ENCODE measurements around the gene FCGR3A.
"Not testable (repeated sequence)": the region's sequence is repeated elsewhere in the genome, so short reads cannot be mapped to it uniquely, and the experiment has no call there.

Gene FCGR3A
- 0.14 to 0.24 reads per million in 2 donors for total RNA-seq

DNA sequence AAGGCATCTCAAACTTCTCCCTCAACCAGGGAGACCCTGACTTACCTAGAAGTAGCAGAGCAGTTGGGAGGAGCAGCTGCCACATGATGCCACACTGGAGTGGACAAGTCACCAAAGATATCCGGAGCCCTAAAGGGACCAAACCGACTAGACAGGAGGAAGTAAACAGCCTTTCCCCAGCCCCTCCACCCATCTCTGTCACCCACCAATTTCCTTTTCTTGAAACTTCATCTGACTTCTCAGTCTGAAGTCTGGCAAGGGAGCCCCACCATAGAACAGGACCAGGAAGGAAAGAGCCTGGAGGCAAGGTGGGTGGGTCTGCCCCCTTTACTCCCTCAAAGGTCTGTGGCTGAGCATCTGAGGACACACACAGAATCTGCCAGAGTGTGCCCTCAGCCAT lies at the start of gene FCGR3A:
Gene FCGR3A (minus strand): TSS at position 167 of the 400 bp plus-strand sequence. CDS start 82 bp downstream, at position 85.
- DNase-seq, result no peak

DNA sequence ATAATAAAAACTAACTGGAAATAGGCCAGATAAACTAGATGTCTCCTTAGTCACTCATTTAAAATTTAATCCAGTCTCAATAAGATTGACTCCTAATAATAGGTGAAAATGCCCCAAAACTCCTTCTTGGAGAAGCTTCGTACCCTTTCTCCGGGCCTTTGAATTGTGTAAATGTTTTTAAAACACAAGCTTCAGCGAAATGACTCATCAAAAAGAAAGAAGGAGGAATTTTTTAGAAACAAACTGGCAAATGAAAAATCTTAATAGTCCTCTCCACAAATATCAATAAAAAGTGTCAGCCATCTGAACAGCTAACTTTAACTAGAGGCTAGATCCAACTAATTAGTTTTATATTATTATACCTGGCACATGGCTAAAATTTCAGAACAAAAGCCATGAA lies 47.5 kb upstream of the FCGR3A start:
- not testable (repeated sequence) for DNase-seq

DNA sequence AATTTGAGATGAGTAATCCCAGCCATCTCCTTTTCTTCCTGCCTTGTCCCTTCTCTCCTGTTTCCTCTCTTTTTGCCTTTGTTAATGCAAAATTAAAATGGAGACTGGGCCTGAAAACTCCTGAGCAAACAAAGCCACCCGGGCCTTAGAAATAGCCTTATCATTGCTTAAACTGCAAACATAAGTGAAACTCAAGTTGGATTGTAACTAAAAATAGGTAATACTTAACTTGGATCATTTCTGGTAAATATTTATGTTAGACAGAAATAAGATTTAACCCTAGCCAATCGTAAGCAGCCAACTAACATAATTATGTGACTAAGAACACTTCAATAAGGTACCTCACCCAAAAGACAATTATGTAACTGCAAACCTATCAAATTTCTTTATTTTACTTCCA lies 46.0 kb upstream of the FCGR3A start:
- not testable (repeated sequence) for DNase-seq

DNA sequence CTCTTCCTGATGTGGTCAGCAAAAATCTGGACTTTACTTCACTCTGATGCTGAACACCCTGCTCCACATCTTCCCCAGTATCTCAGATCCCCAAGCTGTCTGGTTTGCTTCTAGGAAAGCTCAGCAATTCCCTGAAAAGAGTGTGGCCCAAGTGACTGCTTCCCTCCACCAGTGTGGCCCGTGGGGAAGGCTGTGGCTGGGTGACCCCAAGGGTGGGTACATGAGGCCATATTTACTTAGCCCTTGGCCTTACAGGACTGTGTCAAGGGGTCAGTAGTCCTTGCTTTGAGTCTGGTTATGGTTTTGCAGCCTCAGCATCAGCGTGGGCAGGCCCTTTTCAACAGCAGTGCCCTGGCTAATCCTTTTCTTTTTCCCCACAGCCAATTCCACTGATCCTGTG lies 45.6 kb upstream of the FCGR3A start:
- not testable (repeated sequence) for DNase-seq

DNA sequence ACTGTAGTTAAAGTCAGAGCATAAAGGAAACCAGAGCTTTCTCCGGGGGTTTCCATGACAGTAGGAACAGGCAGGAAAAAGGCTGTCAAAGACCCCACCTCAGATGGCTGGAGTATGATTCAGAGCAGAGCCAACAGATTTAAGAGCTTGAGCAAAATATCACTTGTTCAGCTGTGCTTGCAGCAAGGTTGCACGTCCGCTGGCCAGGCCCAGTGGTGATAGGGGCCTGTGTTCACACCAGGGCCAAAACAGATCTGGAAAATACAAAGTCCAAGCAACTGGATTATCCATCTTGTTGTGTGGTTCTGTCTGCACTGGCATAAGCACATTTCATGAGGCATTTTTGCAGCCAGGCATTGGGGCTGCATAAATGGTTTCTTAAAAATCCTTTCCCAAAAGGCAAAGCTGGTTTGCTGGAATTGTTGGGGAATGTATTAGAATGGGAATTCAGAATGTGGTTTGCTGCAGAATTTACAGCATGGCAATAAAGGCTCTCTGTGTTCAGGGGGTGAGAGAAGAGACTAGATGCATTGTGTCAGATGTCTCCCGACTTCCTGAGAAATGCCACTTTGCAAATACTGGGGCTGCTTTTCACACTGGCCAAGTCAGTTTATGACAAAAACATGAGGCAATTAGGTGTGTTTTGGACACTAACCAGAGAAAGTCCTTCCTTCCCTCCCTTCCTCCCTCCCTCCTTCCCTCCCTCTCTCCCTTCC lies 44.8 kb upstream of the FCGR3A start:
- not testable (repeated sequence) for DNase-seq

DNA sequence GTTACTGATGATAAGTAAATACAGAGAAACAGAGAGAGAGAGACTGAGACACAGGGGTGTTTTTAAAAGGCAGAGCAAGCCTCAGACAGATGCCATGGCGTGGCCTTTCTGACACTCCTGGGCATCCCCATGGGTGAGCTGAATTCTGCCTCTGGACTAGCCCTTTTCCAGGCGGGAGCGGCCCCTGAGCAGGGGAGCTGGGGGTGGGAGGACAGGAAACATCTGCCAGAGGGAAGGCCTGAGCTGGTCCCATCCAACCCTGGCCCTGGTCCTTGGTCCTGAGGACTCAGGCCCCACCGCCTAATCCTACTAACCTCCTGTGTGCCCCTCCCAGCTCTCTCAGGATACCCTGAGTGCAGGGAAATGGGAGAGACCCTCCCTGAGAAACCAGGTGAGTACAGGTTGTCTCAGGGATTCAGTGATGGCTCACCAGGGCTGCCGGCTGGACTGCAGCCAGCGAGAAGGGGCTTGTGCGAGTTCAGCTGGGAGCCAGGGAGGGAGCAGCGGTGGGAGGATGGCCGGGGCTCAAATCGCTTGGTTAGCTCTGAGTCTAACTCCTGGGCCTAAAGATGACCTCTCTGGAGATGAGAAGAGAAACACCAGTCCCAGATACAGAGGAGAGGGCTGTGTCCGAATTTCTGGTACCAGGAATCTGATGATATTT lies 43.6 kb upstream of the FCGR3A start:
- DNase-seq, result not testable (repeated sequence)

DNA sequence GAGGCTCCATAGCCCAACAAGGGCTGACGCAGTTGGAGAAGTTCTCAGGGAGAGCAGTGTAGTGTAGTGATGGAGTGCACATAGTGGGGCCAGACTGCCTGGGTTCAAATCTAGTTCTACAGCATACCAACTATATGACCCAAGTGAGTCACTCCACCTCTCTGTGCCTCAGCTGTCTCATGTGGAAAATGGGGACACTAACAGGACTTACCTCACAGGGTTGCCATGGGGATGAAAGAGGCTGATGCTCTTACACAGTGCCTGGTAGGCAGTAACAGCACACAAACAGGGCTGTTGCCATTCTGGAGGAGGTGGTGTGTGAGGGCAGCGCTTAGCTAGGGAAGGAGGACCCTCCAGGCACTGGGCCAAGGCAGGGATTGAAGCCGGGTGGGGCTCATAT lies 43.0 kb upstream of the FCGR3A start:
- not testable (repeated sequence) for DNase-seq

DNA sequence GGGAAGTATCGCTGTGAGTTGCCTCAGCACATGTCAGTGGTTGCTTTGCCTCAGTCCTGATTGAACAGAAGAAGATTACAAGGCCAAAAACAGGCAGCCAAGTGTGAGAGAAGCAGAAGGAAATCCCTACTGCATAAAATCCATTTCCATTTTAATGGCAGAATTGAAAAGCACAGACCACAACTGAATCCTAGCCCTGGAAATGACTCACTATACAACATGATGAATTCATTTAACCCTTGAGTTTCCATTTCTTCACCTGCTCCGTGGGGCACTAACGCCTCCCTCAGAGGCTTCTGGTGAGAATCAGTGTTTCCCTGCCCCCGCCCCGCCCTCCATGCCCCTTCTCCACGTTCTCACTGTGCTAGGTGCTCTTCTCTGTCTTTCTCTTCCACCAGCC lies 40.3 kb upstream of the FCGR3A start:
- not testable (repeated sequence) for DNase-seq

DNA sequence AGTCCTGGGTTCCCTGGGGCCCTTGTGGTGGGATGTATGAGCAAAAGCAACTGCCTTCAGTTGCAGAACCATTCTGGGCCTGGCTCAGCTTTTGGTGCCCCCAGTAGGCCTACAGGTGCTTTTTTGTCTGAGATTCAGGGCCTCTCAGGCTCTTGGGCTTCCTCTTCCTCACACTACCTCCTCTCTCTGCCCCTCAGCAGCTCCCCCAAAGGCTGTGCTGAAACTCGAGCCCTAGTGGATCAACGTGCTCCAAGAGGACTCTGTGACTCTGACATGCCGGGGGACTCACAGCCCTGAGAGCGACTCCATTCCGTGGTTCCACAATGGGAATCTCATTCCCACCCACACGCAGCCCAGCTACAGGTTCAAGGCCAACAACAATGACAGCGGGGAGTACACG lies 39.7 kb upstream of the FCGR3A start:
- DNase-seq, result not testable (repeated sequence)

DNA sequence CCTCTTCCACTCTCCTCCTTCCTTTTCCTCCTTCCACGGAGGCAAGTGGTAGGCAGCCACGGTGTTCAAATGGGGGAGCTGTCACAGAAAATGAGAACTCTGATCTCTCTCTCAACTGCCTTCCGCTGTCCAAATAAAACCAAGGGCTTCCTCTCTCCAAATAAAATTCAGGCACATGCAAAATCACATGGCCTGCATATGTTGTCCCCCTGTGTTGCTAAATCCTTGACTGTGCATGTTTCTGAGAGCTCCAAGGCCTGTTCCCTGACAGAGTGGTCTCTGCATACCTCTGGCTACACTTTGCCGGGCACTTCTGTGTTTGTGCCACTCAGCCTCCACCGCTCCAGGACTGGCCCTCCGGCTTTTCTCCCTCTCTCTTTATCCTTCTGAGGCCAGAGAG lies 39.0 kb upstream of the FCGR3A start:
- not testable (repeated sequence) for DNase-seq

DNA sequence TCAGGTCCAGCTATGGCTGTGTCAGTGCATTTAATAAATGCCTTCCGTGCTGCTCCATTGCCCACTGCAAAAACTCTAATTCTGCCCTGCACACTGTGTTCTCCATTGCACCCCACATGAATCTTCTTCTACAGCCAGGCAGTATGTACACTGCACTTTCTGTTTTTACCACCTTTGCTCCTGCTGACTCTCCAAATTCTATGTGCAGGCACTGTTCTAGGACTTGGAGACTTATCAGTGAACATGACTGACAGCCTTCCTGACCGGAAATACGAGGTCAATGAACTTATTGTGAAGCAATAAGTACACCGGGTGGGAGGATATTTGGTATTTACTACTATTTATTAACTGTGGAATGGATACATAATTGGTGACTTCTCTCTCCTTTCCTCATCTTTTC lies 33.3 kb upstream of the FCGR3A start:
- not testable (repeated sequence) for DNase-seq

DNA sequence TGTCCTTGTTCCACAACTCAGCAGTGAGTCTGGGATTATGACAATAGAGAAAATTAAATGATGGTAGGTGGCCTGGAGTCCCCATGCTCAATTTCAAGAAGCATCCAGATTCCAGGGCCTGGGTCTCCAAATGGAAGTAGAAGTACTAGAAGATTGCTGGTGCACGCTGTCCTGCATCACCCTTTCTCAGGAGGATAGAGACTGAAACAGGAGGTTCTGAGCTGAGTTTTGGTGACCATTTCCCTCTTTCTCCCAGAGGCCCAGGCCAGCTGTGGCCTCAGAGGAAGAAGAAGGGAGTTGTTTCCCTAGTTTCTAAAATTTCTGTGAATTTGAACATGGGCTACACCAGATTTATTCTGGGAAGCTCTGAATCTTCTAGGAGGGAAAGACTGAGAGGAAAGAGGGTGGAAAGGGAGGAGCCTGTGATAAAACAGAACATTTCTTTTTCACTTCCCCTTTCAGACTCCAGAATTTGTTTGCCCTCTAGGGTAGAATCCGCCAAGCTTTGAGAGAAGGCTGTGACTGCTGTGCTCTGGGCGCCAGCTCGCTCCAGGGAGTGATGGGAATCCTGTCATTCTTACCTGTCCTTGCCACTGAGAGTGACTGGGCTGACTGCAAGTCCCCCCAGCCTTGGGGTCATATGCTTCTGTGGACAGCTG lies 31.4 kb upstream of the FCGR3A start:
- DNase-seq, result not testable (repeated sequence)

DNA sequence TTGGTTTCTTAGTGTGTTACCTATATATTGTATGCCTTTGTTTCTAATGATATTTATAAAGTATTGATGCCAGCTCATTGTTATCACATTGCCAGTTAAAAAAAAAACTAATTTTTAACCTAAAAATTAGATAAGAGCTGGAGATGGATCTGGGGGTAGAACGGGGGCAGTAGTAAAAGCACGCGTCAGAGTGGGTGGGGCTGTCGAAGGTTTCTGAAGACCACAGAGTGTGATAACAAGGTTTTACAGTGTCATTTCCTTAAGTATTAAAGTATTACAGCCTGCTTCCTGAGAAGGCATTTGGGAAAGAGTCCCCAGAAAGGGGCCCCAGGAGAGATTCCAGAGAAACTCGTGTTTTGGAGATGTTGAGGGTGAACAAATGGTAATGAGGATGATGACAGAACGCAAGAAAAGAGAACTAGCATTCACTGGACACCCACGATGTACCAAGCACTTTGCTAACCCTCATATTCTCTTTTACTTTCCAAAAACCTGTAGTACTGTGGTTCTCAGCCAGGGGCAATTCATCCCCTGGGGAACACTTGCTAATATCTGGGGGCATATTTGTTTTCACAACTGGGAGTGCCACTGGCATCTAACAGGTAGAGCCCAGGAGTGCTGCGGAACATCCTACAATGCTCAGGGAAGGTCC lies 30.4 kb upstream of the FCGR3A start:
- DNase-seq, result not testable (repeated sequence)

DNA sequence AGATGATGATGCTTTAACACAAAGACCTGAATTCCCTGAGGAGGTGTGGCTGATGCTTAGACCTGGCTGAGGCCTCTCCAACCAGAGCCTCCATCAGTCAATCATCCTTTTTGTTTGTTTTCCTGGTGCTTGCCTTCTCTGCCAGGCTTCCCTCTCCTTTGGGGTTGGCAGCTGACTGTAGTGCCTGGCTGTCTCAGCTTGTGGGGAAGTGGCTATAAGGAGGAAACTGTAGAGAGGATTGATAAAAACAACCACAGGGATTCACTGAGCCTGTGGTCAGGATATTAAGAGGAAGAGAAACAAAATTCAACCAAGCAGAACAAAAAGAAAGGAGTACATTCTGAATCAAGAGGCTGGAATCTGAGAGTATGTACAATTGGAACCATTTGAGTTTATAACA lies 27.1 kb upstream of the FCGR3A start:
- DNase-seq, result not testable (repeated sequence)

DNA sequence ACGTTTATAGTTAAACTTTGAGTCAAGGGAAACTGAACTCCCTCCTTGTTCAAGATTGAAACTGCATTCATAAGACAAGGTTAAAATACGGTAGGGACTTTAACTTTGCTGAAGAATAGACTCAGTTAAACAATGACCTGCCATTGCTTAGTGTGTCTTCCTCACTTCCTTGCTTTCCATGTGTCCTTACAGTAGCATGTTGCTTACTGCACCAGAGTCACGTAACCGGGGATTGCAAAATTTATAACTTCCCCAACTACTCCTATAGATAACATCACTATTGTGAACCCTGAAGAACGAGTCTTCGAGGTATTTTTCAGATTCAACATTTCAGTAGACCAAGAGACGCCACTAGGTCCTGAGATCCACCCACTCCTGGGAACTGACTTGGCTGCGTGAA lies 22.1 kb upstream of the FCGR3A start:
- DNase-seq, result not testable (repeated sequence)

DNA sequence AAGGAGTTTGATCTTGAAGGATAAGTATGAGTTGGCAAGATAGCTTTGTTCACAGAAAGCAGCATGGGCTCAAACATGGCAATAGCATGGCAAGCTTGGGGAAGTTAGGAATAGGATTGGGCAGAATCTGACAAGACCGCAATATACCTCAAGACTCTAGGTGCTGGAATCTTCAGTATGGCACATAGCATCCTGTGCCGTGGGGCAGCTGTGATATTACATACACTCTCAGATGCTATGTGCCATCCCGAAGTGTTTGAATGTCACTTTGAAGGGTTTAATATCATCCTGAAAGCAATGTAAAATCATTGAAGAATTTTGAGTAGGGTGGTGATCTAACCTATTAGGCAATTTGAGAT lies 17.0 kb upstream of the FCGR3A start:
- DNase-seq, result not testable (repeated sequence)

DNA sequence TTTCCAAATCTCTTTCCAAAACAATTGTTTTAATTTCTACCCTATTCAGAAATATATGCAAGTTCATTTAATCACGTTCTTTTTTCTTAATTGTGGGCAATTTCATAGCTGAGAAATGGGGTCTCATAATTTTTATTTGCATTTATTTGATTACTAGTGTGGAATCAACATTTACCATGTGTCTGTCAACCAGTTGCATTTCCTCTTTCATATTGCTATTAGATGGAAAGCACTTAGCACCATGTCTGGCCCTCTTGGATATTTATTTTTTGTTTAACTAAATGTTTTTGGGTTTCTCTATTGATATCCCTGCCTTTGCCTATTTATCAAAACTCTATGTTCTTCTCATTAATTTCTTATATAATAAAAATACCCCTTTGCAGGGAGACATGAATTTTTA lies 13.9 kb upstream of the FCGR3A start:
- not testable (repeated sequence) for DNase-seq

DNA sequence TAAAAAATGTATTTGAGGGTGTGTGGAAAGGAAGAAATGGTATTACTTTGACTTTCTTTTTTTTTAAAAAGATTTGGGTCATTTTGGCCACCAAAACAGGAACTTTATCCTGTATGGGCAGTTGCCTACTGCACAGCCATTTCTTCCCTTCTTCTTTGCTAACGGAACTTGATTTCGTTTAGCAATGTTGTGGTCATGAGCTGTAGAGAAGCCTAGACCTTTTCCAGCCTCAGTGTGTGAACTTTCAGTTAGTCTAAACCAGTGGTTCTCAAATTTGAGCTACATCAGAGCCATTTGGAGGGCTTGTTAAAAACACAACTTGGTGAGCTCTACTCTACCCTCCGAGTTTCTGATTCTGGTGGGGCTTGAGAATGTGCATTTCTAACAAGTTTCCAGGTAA lies 12.8 kb upstream of the FCGR3A start:
- DNase-seq, result not testable (repeated sequence)

DNA sequence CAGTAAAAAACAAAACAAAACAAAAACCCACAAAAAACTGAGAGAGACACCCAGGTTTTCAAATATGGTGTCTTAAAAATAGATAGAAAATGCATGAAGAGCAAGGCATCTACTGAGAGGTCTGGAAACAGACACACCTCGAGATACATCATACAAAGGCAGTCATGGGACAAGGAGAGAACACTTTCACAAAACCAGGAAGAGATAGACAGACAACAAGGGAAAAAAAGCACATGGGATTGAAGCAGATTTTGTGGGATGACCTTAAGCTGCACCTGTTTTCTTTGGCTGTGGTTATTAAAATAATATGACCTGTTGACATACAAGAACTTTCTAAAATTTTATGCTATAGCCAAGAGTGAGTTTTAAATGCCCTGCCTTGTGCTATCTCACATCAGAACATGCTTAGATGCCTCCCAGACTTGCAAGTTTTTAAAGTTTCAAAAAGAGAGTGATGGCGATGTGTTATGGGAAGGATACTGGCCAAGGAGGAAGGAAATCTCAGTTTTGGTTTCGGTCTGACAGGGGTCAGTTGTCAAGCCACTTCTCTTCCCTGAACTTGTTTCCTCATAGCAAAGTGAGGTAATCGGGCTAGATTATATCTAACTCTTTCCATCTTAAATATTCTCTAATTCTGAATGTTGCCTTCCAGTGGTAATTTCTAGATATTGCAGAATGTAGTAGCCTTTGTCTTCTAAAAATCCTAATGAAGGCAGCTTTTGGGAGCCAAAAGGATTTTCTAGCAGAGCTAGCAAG lies 11.5 kb upstream of the FCGR3A start:
- not testable (repeated sequence) for DNase-seq

DNA sequence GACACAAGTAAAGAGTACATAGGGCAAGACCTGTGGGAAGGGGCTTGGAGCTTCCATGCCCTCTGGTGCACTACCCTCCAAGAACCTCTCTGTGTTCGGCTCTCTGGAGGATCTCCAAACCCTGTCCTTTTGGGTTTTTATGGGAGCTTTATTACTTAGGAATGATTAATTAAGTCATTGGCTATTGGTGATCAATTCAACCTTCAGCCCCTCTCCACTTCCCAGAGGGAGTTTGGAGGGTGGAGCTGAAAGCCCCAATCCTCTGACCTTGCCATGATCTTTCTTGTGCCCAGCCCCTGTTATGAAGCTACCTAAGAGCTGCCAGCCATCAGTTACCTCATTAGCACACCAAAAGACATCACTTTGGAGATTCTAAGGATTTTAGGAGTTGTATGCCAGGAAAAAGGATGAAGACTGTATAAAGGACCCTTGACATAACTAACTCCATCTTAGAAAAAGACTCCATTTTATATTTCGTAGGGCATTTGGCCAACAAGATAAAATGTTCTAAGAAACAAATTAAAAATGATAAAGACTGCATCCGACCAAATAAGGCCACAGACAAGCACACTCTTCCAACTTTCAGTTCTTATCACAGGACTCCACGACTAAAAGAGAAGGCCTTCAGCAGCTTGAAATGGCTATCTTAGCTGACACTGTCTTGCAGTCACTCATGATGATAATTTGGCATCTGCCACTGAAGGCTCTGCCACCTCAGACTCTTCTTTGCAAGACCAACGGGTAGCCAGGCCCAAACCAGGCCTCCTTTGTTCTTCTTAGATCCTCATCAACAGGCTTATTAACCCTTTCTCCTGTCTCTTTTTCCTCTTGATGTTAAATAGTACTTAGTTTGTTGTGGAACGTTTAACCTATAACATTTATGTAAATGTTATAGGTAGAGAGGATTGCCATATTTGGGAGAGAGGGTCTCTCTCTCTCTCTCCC lies 8.2 kb upstream of the FCGR3A start:
- DNase-seq, result not testable (repeated sequence)

DNA sequence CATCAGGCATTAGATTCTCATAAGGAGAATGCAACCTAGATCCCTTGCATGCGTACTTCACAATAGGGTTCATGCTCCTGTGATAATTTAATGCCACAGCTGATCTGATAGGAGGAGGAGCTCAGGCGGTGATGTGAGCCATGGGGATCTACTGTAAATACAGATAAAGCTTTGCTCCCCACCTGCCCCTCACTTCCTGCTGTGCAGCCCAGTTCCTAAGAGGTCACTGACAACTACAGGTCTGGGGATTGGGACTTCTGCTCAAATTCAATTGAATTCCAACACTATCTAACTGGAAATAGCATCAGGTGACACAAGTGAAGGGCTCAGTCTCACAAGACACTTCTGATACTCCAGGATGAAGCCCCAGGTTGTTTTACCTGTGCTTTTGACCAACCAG lies 7.4 kb upstream of the FCGR3A start:
- not testable (repeated sequence) for DNase-seq

All from T-helper 9 cell (primary cell).